Colon (tissue), 2 donors: ENCODE data around the gene ITIH2.
"Not testable (repeated sequence)": the region's sequence is repeated elsewhere in the genome, so short reads cannot be mapped to it uniquely, and the experiment has no call there.

Experiments
- FAIRE-seq: peaks from 2 replicates; lab custom pipeline; 2012; peaks lifted over from hg19 to GRCh38; lab: Jason Lieb, UNC
- donor health status: control.
- donor health status: control.

ITIH2 gene

DNA sequence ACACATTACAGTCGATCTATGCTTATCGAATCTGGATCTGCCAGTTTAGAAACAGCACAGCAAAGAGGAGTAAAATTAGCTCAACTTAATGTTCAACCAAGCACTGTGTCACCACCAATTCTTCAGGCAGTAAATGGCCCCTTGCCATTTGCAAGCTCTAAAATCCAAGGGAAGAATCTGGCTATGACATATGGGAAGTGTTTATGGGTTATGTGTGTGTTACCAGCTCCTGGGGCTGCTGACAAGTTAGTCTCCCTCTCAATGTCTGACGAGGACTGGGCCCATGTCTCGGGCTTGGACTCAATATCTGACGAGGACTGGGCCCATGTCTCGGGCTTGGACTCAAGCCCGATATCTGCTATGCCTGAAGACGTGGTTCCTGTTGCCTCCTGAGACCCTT is 5.7 kb upstream of the ITIH2 start:
- no peak for FAIRE-seq

DNA sequence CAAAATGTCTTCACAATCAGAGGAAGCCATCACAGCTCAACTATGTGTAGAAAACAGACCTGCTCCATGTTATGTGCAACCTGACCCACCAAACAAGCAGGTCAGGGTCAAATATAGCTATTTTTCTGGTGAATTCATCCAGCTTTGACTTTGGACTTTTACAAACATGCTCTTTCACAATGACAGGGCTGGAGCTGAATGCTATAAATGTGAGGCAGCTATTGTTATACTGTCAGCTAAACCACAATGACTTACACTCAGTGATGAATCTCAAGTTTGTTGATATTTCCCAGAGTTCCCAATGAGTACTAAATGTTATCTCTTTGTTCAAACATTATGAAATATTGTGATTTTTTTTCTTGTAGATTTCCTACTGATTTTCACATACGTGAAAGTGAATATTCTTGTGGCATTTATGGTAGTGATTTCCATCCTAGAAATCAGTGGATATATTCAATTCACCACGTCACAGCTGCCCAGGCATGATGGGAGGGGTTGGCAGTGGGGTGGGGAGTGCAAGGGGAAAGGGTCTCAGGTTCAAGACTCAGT is 2.5 kb upstream of the ITIH2 start:
- no peak for FAIRE-seq

DNA sequence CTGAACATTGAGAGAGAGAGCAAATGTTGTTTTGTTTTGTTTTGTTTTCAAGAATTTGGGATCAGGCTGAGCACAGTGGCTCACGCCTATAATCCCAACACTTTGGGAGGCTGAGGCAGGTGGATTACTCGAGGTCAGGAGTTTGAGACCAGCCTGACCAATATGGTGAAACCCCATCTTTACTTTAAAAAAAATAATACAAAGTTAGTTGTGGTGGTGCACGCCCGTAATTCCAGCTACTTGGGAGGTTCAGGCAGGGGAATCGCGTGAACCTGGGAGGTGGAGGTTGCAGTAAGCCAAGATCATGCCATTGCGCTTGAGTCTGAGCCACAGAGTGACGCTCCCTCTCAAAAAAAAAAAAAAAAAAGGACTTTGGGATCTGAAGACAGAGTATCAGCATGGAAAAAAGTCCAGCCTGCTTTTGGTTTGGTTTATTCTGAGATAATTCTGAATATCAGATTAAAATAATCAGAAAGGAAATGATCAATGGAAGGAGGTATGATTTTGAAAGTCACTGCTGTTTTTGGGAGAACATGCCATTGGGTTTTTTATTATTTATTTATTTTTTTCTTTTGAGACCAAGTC is 1.9 kb upstream of the ITIH2 start:
- no peak for FAIRE-seq

DNA sequence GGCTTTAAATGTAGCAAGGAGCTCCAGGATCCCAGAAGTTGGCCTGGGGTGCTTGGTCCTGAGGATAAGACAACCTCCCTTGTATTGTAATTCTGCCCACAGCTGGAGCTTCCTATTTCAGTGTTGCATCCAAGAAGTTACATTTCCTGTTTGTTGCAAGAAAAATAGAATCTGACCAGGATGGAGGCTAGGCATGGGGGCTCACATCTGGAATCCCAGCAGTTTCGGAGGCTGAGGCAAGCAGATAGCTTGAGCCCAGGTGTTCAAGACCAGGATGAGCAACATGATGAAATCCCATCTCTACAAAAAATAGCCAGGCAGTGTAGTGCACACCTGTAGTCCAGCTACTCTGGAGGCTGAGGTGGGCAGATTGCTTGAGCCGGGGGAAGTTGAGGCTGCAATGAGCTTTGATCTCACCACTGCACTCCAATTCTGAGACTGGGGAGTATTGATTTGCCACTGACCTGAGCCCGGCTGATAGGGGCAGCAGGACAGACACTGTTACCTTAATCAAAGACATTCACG is 766 bp upstream of the ITIH2 start:
- FAIRE-seq: no peak

DNA sequence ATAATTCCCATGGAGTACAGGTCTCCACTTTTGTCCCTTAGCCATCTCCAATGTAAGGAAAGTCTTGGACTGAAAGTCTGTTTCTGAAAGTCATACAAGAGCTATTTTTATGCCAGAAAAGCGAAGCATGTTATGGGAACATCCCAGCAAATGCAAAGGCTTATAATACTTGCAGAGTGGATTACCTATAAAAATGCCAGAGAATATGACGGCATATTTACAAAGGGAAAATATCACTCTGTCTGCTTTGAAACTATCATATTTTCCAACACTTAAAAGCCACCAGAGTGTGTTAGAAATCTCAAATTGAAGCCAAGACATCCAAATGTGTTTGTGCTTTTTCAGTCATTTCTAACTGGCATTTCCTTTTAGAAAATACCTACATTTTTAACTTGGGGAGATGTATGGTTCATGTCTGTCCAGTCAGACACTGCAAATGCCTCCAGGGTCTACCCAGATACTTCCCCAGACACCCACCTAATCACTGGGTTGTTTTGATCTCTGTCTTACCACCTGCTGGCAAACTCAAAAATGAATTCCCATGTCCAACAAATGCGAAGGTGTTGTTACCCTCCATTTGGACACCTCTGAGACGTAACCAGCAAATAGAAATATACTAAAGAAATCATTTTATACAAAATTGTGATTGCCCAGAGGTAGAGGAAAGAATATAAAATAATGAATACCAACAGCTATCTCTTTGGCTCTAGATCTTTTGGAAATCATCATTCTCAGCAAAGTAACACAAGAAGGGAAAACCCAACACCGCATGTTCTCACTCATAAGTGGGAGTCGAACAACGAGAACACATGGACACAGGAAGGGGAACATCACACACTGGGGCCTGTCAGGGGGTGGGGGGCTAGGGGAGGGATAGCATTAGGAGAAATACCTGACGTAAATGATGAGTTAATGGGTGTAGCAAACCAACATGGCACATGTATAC is 1.2 kb downstream of the ITIH2 start:
- FAIRE-seq: no peak

DNA sequence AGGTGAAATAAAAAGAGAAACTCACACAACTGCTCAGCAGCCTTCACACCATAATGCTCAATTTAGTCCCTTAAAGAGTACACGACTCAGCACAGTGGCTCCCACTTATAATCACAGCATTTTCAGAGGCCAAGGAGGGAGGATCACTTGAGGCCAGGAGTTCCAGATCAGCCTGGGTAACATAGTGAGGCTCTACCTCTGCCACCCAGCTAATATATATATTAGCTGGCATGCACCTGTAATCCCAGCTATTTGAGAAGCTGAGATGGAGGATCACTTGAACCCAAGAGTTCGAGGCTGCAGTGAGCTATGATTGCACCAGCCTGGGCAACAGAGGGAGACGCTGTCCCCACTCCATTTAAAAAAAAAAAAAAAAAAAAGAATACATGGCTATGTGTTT is 2.2 kb downstream of the ITIH2 start:
- FAIRE-seq: no peak

DNA sequence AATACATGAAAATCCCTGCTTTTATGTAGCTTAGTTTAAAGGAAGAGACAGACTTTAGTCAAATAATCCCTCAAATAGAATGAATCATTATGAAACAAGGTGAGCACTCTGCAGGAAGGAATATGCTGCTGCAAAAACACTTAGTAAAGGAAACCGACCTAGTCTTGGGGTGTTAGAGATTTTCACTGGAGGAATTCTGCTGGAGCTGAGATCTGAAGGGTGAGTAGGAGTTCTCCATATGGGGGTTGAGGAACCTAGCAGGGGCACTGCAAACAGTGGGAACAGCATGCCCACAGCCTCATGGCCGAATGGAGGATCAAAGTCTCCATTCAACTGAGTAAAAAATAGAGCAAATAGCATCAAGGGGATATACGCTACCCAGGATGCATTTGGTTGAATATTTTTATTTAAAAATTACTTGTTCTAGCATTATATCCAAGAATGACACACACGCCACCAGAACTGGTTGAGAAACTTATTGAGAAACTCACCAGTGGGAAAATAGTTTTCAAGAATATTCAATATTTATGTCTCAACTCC is 3.5 kb downstream of the ITIH2 start:
- no peak for FAIRE-seq

DNA sequence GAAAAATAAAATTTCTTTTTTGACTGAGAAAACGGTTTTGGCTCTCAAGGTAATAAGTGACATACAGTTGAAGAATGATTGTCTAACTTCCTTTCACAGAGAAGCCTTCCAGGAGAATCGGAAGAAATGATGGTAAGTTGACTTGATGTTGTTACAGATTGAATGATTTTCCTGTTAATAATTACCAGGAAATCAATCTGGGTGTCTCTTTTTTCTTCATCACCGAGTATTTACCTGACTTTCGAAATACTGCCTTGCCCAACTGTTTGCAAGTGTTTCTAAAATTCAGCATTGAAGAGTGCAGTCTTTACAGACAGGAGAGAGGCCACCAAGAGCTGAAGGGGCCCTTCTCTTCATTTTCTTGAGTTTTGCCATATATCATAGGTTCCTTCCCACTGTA is 4.0 kb downstream of the ITIH2 start:
- FAIRE-seq: no peak

DNA sequence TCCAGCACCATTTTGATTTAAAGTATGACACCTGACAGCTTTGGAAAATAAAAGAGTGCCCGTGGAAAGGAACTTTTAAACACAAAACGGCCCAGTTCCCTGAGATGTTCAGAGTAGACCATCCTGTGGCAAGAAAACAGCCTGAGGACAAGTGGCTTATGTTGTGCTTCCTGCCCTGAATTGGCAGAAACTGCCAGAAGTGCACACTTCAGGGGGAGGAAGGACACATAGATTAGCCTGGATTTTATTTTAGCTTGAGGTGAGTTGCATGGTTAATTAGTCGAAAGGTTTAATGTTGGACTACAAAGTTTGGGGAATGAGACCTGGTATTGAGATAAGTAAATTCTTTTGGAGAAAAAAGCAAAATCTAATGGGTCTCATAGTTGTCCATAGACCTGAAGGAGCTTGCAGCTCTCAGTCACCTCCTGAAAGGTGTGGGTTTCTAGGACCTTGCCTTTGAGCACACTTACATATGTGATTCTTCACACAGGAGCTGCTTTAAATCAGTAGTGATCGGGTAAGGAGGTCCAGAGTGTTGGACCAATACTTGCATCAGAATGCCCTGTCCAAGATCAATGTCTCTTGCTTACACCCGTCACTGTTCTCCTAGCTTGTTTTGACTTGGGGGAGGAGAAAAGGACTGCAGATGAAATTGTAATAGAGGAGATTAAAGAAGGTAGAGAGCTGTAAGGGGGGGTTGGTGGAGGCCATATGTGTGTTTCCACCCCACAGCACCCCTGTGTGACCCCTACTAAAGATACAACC is 4.9 kb downstream of the ITIH2 start:
- FAIRE-seq: no peak

DNA sequence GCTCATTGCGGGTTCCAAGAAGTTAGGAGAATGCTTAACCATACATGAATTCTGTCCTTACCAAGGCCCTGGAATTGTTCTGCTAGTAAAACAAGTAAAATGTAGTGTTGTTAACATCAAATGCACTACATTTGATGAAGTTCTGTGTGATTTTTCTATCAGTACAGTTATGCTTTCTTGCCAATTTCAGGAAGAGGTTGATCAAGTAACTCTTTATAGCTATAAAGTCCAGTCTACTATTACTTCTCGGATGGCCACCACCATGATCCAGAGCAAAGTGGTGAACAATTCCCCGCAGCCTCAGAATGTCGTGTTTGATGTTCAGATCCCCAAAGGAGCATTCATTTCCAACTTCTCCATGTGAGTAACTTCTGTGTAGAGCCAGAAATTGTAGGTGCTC is 5.7 kb downstream of the ITIH2 start:
- FAIRE-seq: no peak

DNA sequence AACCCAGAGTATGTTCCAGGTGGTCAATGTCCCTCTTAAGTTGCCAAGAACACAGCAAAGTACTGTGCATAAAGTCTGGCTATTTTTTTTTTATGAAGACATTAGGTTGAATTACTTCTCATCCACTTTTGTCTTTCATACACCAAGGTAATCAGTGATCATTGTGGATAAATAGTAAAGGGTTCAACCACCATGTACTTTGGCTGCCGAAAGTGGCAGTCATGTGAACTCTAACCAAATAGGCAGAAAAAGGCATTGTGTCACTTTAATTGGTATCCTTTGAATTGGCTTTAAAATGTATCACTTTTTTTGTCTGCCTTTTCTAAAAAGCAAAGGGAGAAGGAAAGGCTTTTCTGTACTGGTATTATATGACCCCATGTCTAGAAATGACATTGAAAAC is 7.3 kb downstream of the ITIH2 start:
- FAIRE-seq: no peak

DNA sequence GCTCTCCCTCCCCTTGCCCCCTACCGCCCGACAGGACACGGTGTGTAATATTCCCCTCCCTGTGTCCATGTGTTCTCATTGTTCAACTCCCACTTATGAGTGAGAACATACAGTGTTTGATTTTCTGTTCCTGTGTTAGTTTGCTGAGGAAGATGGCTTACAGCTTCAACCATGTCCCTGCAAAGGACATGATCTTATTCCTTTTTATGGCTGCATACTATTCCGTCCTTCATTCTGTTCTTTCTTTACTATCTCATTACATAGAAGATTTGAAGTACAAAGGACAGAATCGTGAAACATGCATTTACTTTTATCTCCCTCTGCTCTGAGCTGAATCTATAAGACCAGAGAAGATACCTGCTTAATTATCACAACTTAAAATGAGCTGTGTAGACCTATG is 8.0 kb downstream of the ITIH2 start:
- FAIRE-seq: not testable (repeated sequence)

DNA sequence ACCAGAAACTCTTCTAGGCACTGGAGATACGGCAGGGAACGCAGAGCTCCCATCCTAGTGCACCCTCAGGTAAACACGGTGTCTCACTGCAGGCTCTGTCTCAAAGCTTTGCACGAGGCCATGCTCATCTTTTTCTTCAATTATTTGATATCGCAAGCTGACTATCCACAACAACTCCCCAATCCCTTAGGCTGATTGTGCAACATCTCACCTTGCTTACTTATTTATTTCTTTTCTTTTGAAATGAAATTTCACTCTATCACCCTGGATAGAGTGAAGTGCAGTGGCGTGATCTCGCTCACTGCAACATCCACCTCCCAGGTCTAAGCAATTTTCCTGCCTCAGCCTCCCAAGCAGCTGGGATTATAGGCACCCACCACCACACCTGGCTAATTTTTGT is 12.4 kb downstream of the ITIH2 start:
- no peak for FAIRE-seq

DNA sequence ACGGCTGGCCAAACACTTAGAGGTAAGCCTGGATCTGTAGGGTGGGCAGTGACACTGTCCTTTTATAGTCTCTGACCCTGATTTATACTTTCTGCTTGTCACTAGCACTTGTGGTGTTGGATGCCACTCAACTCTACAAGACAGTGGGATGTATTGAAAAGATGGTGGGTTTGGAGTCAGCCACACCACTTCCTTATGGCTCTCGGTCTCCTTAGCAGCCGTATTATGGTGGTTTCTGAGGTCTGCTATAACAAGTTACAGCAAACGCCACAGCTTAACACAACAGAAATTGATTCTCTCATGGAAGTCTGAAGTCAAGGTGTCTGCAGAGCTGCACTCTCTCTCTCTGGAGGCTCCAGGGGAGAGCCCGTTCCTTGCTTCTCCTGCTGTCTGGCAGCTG is 14.7 kb downstream of the ITIH2 start:
- FAIRE-seq: no peak

DNA sequence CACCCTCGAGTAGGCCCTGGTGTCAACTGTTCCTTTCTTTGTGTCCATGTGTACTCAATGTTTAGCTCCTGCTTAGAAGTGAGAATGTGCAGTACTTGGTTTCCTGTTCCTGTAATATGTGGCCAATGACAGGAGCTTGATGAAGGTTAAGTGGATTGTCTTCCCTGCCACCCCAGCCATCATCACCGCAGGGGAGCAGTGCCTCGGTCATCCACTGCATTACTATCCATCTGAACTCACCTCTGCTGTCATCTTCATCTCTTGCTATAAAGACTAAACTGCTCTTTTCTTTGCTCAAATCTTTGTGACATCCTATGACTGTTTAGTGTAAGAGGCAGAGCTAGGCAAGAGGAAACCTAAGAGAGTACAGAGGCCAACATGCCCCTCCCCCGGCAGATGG is 15.6 kb downstream of the ITIH2 start:
- no peak for FAIRE-seq

DNA sequence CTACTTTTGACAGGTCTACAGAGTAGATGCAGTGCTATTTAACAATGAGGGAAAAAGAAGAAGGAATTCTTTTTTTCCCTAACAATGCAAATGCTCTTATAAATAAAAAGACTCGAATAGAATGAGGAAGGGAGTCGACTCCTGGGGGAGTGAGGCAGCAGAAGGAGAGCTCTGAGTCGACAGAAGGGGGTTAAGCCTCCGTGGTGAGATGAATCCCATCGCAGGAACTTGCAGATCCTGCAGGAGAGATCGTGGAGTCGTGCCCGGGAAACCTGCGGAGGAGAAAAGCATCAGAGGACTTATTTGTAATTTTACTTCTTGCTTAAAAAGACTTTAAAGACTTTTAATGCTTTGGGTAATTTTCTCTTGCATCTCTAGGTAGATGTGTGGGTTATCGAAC is 17.4 kb downstream of the ITIH2 start:
- no peak for FAIRE-seq

DNA sequence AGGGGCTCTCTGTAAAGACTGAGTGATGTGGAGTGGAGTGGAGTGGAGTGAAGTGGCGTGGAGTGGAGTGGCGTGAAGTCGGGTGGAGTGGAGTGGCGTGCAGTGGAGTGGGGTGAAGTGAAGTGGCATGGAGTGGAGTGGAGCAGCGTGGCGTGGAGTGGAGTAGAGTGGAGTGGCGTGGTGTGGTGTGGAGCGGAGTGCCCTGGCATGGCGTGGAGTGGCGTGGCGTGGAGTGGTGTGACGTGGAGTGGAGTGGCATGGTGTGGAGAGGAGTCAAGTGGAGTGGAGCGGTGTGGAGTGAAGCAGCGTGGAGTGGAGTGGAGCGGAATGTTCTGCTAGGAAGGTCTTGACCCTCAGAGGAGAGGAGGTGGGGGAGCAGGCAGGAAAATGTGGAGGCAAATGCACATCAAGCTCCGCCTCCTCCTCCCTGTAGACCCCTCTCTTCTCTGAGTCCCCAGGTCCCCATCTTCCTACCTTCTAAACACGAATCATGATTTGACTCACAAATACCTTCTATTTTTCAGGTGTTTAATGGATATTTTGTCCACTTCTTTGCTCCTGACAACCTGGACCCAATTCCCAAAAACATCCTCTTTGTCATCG is 19.9 kb downstream of the ITIH2 start:
- no peak for FAIRE-seq

DNA sequence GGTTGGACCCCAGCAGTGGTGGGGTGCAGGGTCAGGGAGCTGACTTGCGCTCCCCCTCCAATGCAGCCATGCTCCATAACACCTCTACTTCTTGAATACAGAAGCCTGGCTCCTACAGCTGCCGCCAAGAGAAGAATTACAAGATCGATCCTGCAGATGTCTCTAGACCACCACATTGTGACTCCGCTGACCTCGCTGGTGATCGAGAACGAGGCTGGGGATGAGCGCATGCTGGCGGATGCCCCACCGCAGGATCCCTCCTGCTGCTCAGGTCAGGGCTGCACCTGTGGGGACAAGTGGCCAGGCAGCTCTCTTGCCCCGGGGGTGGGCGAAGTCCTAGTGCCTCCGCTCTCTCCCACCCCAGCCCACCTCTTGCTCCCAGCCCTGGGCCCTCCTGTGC is 31.7 kb downstream of the ITIH2 start:
- no peak for FAIRE-seq

DNA sequence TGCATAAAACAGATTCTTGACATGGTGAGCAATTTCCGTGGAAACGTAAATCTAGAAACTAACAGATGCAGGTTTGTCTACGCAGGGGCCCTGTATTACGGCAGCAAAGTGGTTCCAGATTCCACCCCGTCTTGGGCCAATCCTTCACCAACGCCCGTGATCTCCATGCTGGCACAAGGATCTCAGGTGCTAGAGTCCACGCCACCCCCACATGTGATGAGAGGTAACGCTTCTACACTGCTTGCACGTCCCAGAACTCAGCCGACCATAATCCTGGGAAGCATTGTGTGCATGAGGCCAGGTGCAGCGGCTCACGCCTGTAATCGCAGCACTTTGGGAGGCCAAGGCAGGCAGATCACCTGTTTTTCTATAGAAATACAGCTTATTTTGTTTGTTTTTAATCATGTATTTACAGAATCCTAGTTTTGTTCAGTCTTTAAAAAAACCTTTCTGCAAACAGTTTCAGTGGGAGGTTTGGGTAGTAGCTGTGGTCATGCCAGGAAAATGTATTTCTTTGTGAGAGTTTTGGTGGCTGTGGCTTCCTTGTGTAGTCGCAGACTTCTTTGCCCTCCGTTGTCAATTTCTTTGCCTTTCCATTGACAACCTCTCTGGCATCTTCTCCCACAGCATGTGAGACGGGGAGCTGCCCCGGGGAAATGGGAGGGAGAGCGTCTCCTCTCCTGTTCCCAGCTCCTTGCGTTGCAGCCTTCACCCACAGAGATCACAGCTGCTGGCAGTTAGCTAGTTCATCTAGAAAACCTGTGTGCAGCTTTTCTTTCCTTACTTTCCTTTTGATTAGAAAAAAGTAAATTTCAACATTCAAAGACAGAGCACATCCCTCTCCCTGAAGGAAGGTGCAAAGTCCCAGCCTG is 35.7 kb downstream of the ITIH2 start:
- FAIRE-seq: no peak

DNA sequence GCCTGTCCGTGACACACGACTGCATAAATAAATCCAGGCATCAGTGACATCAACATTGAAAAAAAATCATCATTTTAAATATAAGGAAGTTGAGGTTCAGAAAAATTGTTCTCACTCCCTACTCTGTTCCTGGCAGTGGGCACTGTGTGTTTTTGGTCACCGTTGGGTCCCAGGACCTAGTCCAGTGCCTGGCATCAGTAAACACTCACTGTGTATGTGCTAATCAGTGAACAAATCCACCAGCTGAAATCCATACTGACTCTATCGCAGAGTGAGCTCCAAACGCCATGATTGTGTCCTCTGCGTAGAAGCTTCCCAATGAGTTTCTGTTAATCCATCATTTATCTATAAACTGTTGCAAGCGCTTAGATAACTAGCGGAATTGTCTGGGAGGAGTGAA is 41.2 kb downstream of the ITIH2 start:
- no peak for FAIRE-seq

DNA sequence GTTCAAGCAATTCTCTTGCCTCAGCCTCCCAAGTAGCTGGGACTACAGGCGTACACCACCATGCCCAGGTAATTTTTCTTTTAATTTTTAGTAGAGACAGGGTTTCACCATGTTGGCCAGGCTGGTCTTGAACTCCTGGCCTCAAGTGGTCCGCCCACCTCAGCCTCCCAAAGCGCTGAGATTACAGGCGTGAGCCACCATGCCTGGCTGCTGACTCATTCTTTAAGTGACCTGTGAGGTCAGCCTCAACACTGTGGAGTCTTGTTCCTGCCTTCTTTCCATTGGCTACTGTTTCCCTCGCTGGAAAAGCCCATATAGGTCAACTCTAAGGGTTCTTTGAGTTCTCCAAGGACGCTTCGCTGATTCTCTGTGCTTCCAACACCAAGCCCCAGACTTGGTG is 45.5 kb downstream of the ITIH2 start:
- not testable (repeated sequence) for FAIRE-seq
